Parathyroid adenoma (tissue), 2 donors: ENCODE measurements around the gene ITGBL1.

Experiments
- H2AFZ ChIP-seq: fragments of 300-600 bp; sonication (generic); one replicate; pipeline ENCODE4 v1.7.0; 2017; ENCODE audit warnings: antibody characterized with exemption, mild to moderate bottlenecking
- H3K27ac ChIP-seq: fragments of 300-600 bp; sonication (generic); one replicate; pipeline ENCODE4 v1.7.0; 2017
- H3K27me3 ChIP-seq: fragments of 300-600 bp; sonication (generic); one replicate; pipeline ENCODE4 v1.7.0; 2017; ENCODE audit warnings: low read length; ENCODE audit not compliant: control insufficient read depth, insufficient read depth
- H3K36me3 ChIP-seq: fragments of 300-600 bp; sonication (generic); one replicate; pipeline ENCODE4 v1.7.0; 2017; ENCODE audit warnings: low read length; ENCODE audit not compliant: control insufficient read depth, insufficient read depth
- H3K4me1 ChIP-seq: fragments of 300-600 bp; sonication (generic); one replicate; pipeline ENCODE4 v1.7.0; 2017; ENCODE audit warnings: control low read depth
- H3K4me2 ChIP-seq: fragments of 300-600 bp; sonication (generic); one replicate; pipeline ENCODE4 v1.7.0; 2017; ENCODE audit warnings: low read length
- H3K4me3 ChIP-seq: fragments of 300-600 bp; sonication (generic); one replicate; pipeline ENCODE4 v1.7.0; 2017; ENCODE audit warnings: low read depth, low read length
- H3K79me2 ChIP-seq: fragments of 300-600 bp; sonication (generic); one replicate; pipeline ENCODE4 v1.7.0; 2017; ENCODE audit warnings: control low read depth
- H3K9ac ChIP-seq: fragments of 300-600 bp; sonication (generic); one replicate; pipeline ENCODE4 v1.7.0; 2017; ENCODE audit warnings: mild to moderate bottlenecking
- H3K9me3 ChIP-seq: fragments of 300-600 bp; sonication (generic); one replicate; pipeline ENCODE4 v1.7.0; 2017; ENCODE audit warnings: low read length; ENCODE audit not compliant: control insufficient read depth
- CTCF ChIP-seq: fragments of 300-600 bp; sonication (generic); IDR thresholded peaks from one replicate; pipeline ENCODE4 v1.7.0; 2017; ENCODE audit warnings: antibody characterized with exemption, mild to moderate bottlenecking
- donor health status: primary hyperparathyroidism.

ITGBL1 gene

GRCh38 chr13:101611491-101612475 is 159.3 kb downstream of the ITGBL1 start:
- Histone ChIP-seq H2AFZ (no peak overlapping the region), H3K9ac (no peak overlapping the region), H3K27ac (no peak overlapping the region), H3K36me3 (no peaks in the 10 kb centered on the region), H3K27me3 (no peaks in the 10 kb centered on the region), H3K9me3 (no peaks in the 10 kb centered on the region), H3K4me3 (no peak overlapping the region), H3K4me2 (no peak overlapping the region), H3K4me1 (no peaks in the 10 kb centered on the region), H3K79me2 (no peaks in the 10 kb centered on the region)
- no peak for TF ChIP-seq CTCF

- H3K4me3 ChIP-seq: no peak overlapping the region
- TF ChIP-seq CTCF: no peak
- no peak overlapping the region for H3K4me2 ChIP-seq
- no peak overlapping the region for H3K9ac ChIP-seq
- H3K27ac ChIP-seq: no peak overlapping the region
- no peak overlapping the region for H2AFZ ChIP-seq
- H3K4me1 ChIP-seq: no peaks in the 10 kb centered on the region
- H3K9me3 ChIP-seq: no peaks in the 10 kb centered on the region
- H3K79me2 ChIP-seq: no peaks in the 10 kb centered on the region
- H3K36me3 ChIP-seq: no peaks in the 10 kb centered on the region
- no peaks in the 10 kb centered on the region for H3K27me3 ChIP-seq
These were observed 160.3 kb downstream of the ITGBL1 start for GRCh38 chr13:101612735-101613134.

GRCh38 chr13:101614491-101614890 is 162.0 kb downstream of the ITGBL1 start:
- no peaks in the 10 kb centered on the region for H3K36me3 ChIP-seq
- H3K9ac ChIP-seq: no peak overlapping the region
- no peak overlapping the region for H3K4me3 ChIP-seq
- no peaks in the 10 kb centered on the region for H3K9me3 ChIP-seq
- TF ChIP-seq CTCF: no peak
- H3K4me2 ChIP-seq: no peak overlapping the region
- H3K79me2 ChIP-seq: no peaks in the 10 kb centered on the region
- H2AFZ ChIP-seq: no peak overlapping the region
- no peaks in the 10 kb centered on the region for H3K27me3 ChIP-seq
- H3K4me1 ChIP-seq: no peaks in the 10 kb centered on the region
- H3K27ac ChIP-seq: no peak overlapping the region

- Histone ChIP-seq H3K4me1 (no peaks in the 10 kb centered on the region), H3K27me3 (no peaks in the 10 kb centered on the region), H3K79me2 (no peaks in the 10 kb centered on the region), H3K9ac (no peak overlapping the region), H3K36me3 (no peaks in the 10 kb centered on the region), H2AFZ (no peak overlapping the region), H3K9me3 (no peaks in the 10 kb centered on the region), H3K4me3 (no peak overlapping the region), H3K27ac (no peak overlapping the region), H3K4me2 (no peak overlapping the region)
- no peak for TF ChIP-seq CTCF
These were observed 166.1 kb downstream of the ITGBL1 start for GRCh38 chr13:101618440-101619187.
